Adrenal gland (tissue), 5 donors: ENCODE measurements around the gene RAB5B.
"Not testable (repeated sequence)": the region's sequence is repeated elsewhere in the genome, so short reads cannot be mapped to it uniquely, and the experiment has no call there.

ENCODE experiments used
- POLR2A ChIP-seq, 2 donors: fragments of 450-650 bp; IDR thresholded peaks; one replicate each; pipeline ENCODE4 v1.6.1; 2017; ENCODE audit warnings: antibody characterized with exemption in 2 of 2, mild to moderate bottlenecking in 2 of 2, moderate library complexity in 1 of 2
- TF ChIP-seq, protein P1 (sequence below), 6 experiments: fragments of 450-650 bp in 4 of 6; fragments of 200-600 bp in 2 of 6; sonication (generic) in 1 of 6; IDR thresholded peaks; 1 replicate in 5 of 6; 2 replicates in 1 of 6; pipeline versions ENCODE4 v1.5.1 to v1.8.0; 2016 to 2021; ENCODE audit warnings: antibody characterized with exemption in 6 of 6, mild to moderate bottlenecking in 2 of 6, moderate library complexity in 1 of 6
- donor health status: DM: no; HTN: no; CAD: no.

GRCh38 chr12:56042430-56042813 lies 68.5 kb downstream of the RAB5B start:
- TF ChIP-seq, protein P1, sequence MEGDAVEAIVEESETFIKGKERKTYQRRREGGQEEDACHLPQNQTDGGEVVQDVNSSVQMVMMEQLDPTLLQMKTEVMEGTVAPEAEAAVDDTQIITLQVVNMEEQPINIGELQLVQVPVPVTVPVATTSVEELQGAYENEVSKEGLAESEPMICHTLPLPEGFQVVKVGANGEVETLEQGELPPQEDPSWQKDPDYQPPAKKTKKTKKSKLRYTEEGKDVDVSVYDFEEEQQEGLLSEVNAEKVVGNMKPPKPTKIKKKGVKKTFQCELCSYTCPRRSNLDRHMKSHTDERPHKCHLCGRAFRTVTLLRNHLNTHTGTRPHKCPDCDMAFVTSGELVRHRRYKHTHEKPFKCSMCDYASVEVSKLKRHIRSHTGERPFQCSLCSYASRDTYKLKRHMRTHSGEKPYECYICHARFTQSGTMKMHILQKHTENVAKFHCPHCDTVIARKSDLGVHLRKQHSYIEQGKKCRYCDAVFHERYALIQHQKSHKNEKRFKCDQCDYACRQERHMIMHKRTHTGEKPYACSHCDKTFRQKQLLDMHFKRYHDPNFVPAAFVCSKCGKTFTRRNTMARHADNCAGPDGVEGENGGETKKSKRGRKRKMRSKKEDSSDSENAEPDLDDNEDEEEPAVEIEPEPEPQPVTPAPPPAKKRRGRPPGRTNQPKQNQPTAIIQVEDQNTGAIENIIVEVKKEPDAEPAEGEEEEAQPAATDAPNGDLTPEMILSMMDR (IDR thresholded peaks at IDR 0.05) = not testable (repeated sequence)
- TF ChIP-seq POLR2A (IDR thresholded peaks at IDR 0.05) = not testable (repeated sequence)
